Heart left ventricle (tissue), 13 donors: ENCODE measurements around the gene SKA2.

Source experiments
- CTCF ChIP-seq, 12 donors: fragments of 200-600 bp; sonication (generic) in 4 of 12; IDR thresholded peaks; one replicate each; pipeline versions ENCODE4 v1.5.0 to v1.8.0; 2018 to 2022; ENCODE audit warnings: antibody characterized with exemption in 12 of 12, mild to moderate bottlenecking in 5 of 12
- POLR2A ChIP-seq, 2 donors: fragments of 450-650 bp; IDR thresholded peaks; one replicate each; pipeline ENCODE4 v1.6.1; 2017; ENCODE audit warnings: antibody characterized with exemption in 2 of 2, mild to moderate bottlenecking in 2 of 2, moderate library complexity in 2 of 2
- donor health status: ischemic (EF 13 %, LVEDD 7.1; RV severe dilation, severe dysfunction).
- donor health status: DM: no; HTN: yes; CAD: no.
- donor health status: DM: no; HTN: no; CAD: no.
- donor health status: ischemic (EF 25% LVEDD 6.9; RV normal size, moderate dysfunction).
- donor health status: ischemic (EF 25% LVEDD 5.7; RV mildly dilated, moderate dysfunction).
- donor health status: ischemic (EF 35%, LVEDD 5.7; RV mildly dilated, moderate dysfunction).
- donor health status: nonischemic (EF 11% LVEDD 7.7; RV severe dilation, severe dysfunction).
- donor health status: DM: yes; HTN: yes; CAD: no.
- donor health status: PGD.
- donor health status: ischemic (EF 29% LVEDD 5.4; RV normal size, mild dysfunction).
- donor health status: nonischemic (EF 23%, LVEDD 6.1; RV moderate dilation, normal function).

DNA sequence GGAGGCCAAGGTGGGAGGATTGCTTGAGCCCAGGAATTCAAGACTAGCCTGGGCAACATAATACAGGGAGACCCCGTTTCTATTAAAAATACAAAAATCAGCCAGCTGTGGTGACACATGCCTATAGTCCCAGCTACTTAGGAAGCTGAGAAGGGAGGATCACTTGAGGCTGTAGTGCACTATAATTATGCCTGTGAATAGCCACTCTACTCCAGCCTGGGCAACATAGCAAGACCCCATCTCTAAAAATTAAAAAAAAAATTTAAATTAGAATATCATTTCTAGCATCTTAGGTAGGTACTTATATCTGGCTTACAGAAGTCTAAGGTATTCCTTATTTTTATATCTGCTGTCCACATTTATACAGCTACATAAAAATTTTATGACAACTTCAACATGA is 47.3 kb upstream of the SKA2 start:
- TF ChIP-seq CTCF (IDR thresholded peaks at IDR 0.05) (no peak), POLR2A (IDR thresholded peaks at IDR 0.05) (no peak)
